PC-3 (cell line): ENCODE data around the gene LDLRAD1. TPM values are rescaled to one million over a fixed set of nuclear protein-coding genes. Genes with fewer than 3 reads are reported as not detected.
"Not testable (repeated sequence)": the region's sequence is repeated elsewhere in the genome, so short reads cannot be mapped to it uniquely, and the experiment has no call there.

Experiments
- ATAC-seq: fragments of 200-7000 bp; cut with Tn5 transposase; 2 replicates; pipeline ENCODE4 v1.9.1; 2020; ENCODE audit warnings: mild to moderate bottlenecking, moderate library complexity
- BruUV-seq: library from RNA; stranded (reverse); fragments of 400-500 nt; replicated peaks from 2 replicates; lab custom pipeline; 2021; lab: Mats Ljungman, UMichigan
- CTCF ChIA-PET: fragments of 300-600 bp; sonication (Branson Sonifier 250); formaldehyde crosslinking; loops from one replicate; lab custom pipeline; 2022; ENCODE audit warnings: antibody characterized with exemption; lab: Charles Lee
- POLR2A ChIA-PET: fragments of 300-600 bp; sonication (Branson Sonifier 250); formaldehyde crosslinking; loops from one replicate; lab custom pipeline; 2022; ENCODE audit warnings: antibody characterized with exemption; ENCODE audit not compliant: unreplicated experiment; lab: Charles Lee
- DNase-seq: peaks from one replicate; pipeline ENCODE4 v3.0.0-alpha.2; 2015
- H2AFZ ChIP-seq: fragments of 300-600 bp; sonication (generic); 2 replicates; pipeline ENCODE4 v1.6.0; 2016; ENCODE audit warnings: antibody characterized with exemption, low read length
- H3F3A ChIP-seq: fragments of 300-600 bp; sonication (generic); one replicate; pipeline ENCODE4 v1.6.0; 2017; ENCODE audit warnings: antibody characterized with exemption, low read length, control low read depth, mild to moderate bottlenecking; ENCODE audit not compliant: unreplicated experiment
- H3K27ac ChIP-seq: fragments of 300-600 bp; sonication (generic); 2 replicates; pipeline ENCODE4 v1.5.1; 2016; ENCODE audit warnings: mild to moderate bottlenecking, low read length
- H3K27me3 ChIP-seq: fragments of 300-600 bp; sonication (generic); 2 replicates; pipeline ENCODE4 v1.6.1; 2016; ENCODE audit warnings: low read length, mixed read lengths
- H3K36me3 ChIP-seq: fragments of 300-600 bp; sonication (generic); 2 replicates; pipeline ENCODE4 v1.6.1; 2016; ENCODE audit warnings: low read depth, mixed run types, low read length, mixed read lengths
- H3K4me1 ChIP-seq: fragments of 300-600 bp; sonication (generic); 2 replicates; pipeline ENCODE4 v1.5.1; 2016; ENCODE audit warnings: low read length; ENCODE audit not compliant: insufficient read depth
- H3K4me2 ChIP-seq: fragments of 300-600 bp; sonication (generic); 2 replicates; pipeline ENCODE4 v1.6.0; 2016; ENCODE audit warnings: low read length
- H3K4me3 ChIP-seq: fragments of 300-600 bp; sonication (generic); 2 replicates; pipeline ENCODE4 v1.5.1; 2016; ENCODE audit warnings: mild to moderate bottlenecking, low read length, mixed read lengths
- H3K79me2 ChIP-seq: fragments of 300-600 bp; sonication (generic); 2 replicates; pipeline ENCODE4 v1.6.1; 2017; ENCODE audit warnings: low read length, mixed read lengths
- H3K9ac ChIP-seq: fragments of 300-600 bp; sonication (generic); 2 replicates; pipeline ENCODE4 v1.6.0; 2016; ENCODE audit warnings: mild to moderate bottlenecking, low read length
- H3K9me2 ChIP-seq: fragments of 300-600 bp; sonication (generic); replicated peaks from 2 replicates; pipeline ENCODE4 v1.6.1; 2016; ENCODE audit warnings: mixed run types, low read length, mixed read lengths
- H3K9me3 ChIP-seq: fragments of 300-600 bp; sonication (generic); 2 replicates; pipeline ENCODE4 v1.6.1; 2016; ENCODE audit warnings: low read length, mixed read lengths
- H4K20me1 ChIP-seq: fragments of 300-600 bp; sonication (generic); 2 replicates; pipeline ENCODE4 v1.6.1; 2016; ENCODE audit warnings: low read length, mixed read lengths
- EZH2 ChIP-seq: fragments of 300-600 bp; sonication (generic); IDR thresholded peaks from one replicate; pipeline ENCODE4 v1.6.1; 2017; ENCODE audit warnings: antibody characterized with exemption, mild to moderate bottlenecking, low read length; ENCODE audit not compliant: unreplicated experiment
- EZH2phosphoT487 ChIP-seq: fragments of 300-600 bp; sonication (generic); IDR thresholded peaks from 2 replicates; pipeline ENCODE4 v1.6.1; 2018; ENCODE audit warnings: mild to moderate bottlenecking, antibody characterized with exemption, low read length, borderline replicate concordance
- intact Hi-C: fragments of 100-400 bp; cut with micrococcal nuclease; formaldehyde crosslinking; loops from 2 replicates; pipeline ENCODE4 v1.9.0; 2023
- total RNA-seq: library from RNA; depleted of rRNA; stranded (reverse); fragments of >200 nt; gene quantifications from 2 replicates; pipeline ENCODE4 v1.2.3, GENCODE V29; 2014
- TF ChIP-seq, protein P1 (sequence below): fragments of 300-600 bp; sonication (generic); conservative IDR thresholded peaks from 2 replicates; pipeline ENCODE4 v1.5.1; 2017; ENCODE audit warnings: antibody characterized with exemption, low read depth, mild to moderate bottlenecking, low read length

The LDLRAD1 gene
- total RNA-seq, 1 experiment from 2014 or later: not detected

- TF ChIP-seq EZH2 (no peak), EZH2phosphoT487 (no peak)
- Histone ChIP-seq H3K79me2 (peaks cover 57% of the 10 kb centered on the region), H3K4me3 (peak overlapping the region; percentile 93), H3K9me3 (no peaks in the 10 kb centered on the region), H3K27ac (no peak overlapping the region), H2AFZ (peak overlapping the region; percentile 73), H3K9me2 (no peaks in the 10 kb centered on the region), H3K4me1 (peaks cover 31% of the 10 kb centered on the region), H3K9ac (peak overlapping the region; percentile 70), H3K36me3 (no peaks in the 10 kb centered on the region), H3K4me2 (peak overlapping the region; percentile 90), H3K27me3 (no peaks in the 10 kb centered on the region), H3F3A (no peaks in the 10 kb centered on the region), H4K20me1 (0 out of 2 replicates have a peak, but pooled peaks cover 2% of the 10 kb centered on the region)
- no peak for ATAC-seq
- POLR2A ChIA-PET: no interaction called here
- BruUV-seq: no TSS peak
- intact Hi-C loops: loop anchor here (2.0 to 10.0 kb wide), 4 partner anchors 35 to 187 kb away; partner anchors contain the start of genes IFT25 and LRRC42
- DNase-seq: no peak
- CTCF ChIA-PET: no interaction called here
Measured at GRCh38 chr1:54051933-54052430, 34.0 kb upstream of the LDLRAD1 start.

- POLR2A ChIA-PET, H4K20me1 ChIP-seq, H3K9me3 ChIP-seq: not testable (repeated sequence)
Measured at GRCh38 chr1:54050435-54050834, 32.4 kb upstream of the LDLRAD1 start.

GRCh38 chr1:54047384-54048305, 29.7 kb upstream of the LDLRAD1 start:
- intact Hi-C loops: no loop called here
- TF ChIP-seq EZH2 (no peak), EZH2phosphoT487 (no peak)
- TF ChIP-seq, protein P1, sequence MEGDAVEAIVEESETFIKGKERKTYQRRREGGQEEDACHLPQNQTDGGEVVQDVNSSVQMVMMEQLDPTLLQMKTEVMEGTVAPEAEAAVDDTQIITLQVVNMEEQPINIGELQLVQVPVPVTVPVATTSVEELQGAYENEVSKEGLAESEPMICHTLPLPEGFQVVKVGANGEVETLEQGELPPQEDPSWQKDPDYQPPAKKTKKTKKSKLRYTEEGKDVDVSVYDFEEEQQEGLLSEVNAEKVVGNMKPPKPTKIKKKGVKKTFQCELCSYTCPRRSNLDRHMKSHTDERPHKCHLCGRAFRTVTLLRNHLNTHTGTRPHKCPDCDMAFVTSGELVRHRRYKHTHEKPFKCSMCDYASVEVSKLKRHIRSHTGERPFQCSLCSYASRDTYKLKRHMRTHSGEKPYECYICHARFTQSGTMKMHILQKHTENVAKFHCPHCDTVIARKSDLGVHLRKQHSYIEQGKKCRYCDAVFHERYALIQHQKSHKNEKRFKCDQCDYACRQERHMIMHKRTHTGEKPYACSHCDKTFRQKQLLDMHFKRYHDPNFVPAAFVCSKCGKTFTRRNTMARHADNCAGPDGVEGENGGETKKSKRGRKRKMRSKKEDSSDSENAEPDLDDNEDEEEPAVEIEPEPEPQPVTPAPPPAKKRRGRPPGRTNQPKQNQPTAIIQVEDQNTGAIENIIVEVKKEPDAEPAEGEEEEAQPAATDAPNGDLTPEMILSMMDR: no peak
- Histone ChIP-seq H3K36me3 (peaks cover 6% of the 10 kb centered on the region; the same call in 1 of the 2 replicates), H3K9me3 (no peaks in the 10 kb centered on the region), H2AFZ (no peak overlapping the region), H3K4me2 (no peak overlapping the region), H3K4me3 (no peak overlapping the region), H3K4me1 (peaks cover 24% of the 10 kb centered on the region), H3K79me2 (peaks cover 63% of the 10 kb centered on the region), H3K27ac (no peak overlapping the region), H3K27me3 (no peaks in the 10 kb centered on the region), H3K9ac (no peak overlapping the region), H4K20me1 (0 out of 2 replicates have a peak, but pooled peaks cover 5% of the 10 kb centered on the region), H3F3A (no peaks in the 10 kb centered on the region), H3K9me2 (no peaks in the 10 kb centered on the region)
- peak; percentile 37; the same call in 1 of the 2 replicates for ATAC-seq
- BruUV-seq: no TSS peak
- ChIA-PET POLR2A (no interaction called here), CTCF (no interaction called here)
- no peak for DNase-seq

More at GRCh38 chr1:54050435-54050834, 32.4 kb upstream of the LDLRAD1 start:
- H3K4me2 ChIP-seq, H3K27ac ChIP-seq, DNase-seq, BruUV-seq, ATAC-seq, CTCF ChIA-PET, H3K36me3 ChIP-seq, H3K4me3 ChIP-seq, H3K9me2 ChIP-seq, H3K27me3 ChIP-seq, H3K9ac ChIP-seq, H3F3A ChIP-seq, H2AFZ ChIP-seq: not testable (repeated sequence)
- Histone ChIP-seq H3K79me2 (peaks cover 65% of the 10 kb centered on the region), H3K4me1 (peaks cover 33% of the 10 kb centered on the region)
- intact Hi-C loops: loop anchor here (5.0 to 10.0 kb wide), 3 partner anchors 83 to 186 kb away; partner anchors contain the start of genes IFT25 and LRRC42
